Stimulated activated CD4-positive, alpha-beta T cell treated with anti-CD3 and anti-CD28 coated beads, Interleukin-15, amount 100 ng/mL, for 48 hours (primary cell): ENCODE results near the gene KYAT1.

ENCODE experiments used
- DNase-seq, 2 donors: peaks; one replicate each; pipeline ENCODE4 v3.0.0-alpha.2; 2020; ENCODE audit warnings: low read depth in 2 of 2

Gene KYAT1

DNA sequence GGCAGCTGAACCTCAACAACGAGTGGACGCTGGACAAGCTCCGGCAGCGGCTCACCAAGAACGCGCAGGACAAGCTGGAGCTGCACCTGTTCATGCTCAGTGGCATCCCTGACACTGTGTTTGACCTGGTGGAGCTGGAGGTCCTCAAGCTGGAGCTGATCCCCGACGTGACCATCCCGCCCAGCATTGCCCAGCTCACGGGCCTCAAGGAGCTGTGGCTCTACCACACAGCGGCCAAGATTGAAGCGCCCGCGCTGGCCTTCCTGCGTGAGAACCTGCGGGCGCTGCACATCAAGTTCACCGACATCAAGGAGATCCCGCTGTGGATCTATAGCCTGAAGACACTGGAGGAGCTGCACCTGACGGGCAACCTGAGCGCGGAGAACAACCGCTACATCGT lies 26.6 kb upstream of the KYAT1 start:
- no peak for DNase-seq

DNA sequence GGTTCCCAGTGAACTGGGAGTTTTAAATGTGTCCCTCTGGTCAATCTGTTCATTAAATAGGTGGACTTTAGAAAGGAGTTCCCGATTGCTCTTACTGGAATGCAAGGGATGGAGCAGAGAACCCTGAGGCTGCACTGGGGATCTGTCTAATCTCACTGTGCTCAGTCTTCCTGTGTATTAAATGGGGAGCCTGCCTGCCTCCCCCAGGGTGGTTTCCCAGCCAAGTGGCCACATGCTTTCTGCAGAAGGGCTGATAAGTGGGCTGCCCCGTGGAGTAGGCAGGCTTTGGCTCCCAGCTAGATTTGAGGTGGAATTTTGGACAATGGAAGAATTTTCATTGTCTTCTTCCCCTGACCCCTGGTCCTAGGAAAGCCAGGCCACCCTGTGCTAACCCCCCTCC lies 25.0 kb upstream of the KYAT1 start:
- no peak for DNase-seq

DNA sequence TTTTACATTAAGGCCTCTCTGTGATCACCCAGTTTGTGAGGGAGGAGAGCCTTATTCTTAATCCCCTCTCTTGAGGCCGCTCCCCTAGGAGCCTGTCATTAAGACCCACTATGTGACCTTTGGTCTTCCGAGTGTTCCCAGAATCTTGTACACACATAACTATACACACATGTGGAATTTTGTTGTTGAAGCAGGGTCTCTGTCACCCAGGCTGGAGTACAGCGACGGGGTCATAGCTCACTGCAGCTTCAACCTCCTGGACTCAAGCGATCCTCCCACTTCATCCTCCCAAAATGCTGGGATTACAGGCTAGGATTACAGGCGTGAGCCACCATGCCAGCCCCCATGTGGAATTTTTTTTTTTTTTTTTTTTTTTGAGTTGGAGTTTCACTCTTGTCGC lies 24.2 kb upstream of the KYAT1 start:
- no peak for DNase-seq

DNA sequence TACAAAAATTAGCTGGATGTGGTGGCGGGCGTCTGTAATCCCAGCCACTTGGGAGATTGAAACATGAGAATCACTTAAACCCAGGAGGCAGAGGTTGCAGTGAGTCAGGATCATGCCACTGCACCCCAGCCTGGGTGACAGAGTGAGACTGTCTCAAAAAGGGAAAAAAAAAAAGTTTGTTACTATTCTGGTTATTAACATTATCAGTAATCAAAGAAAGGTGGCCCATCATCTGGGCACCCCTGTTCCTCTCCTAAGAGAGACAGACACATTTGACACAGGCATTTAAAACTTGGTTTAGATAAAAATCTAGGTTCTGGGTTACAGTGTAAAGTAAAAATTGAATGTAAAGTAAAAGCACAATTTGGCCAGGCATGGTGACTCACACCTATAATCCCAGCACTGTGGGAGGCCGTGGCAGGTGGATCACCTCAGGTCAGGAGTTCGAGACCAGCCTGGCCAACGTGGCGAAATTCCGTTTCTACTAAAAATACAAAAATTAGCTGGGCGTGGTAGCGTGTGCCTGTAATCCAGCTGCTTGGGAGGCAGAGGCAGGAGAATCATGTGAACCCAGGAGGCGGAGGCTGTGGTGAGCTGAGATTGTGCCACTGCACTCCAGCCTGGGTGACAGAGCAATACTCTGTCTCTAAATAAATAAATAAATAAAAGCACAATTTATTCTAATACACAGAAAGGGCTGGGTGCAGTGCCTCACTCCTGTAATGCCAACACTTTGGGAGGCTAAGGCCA lies 22.3 kb upstream of the KYAT1 start:
- no peak for DNase-seq

DNA sequence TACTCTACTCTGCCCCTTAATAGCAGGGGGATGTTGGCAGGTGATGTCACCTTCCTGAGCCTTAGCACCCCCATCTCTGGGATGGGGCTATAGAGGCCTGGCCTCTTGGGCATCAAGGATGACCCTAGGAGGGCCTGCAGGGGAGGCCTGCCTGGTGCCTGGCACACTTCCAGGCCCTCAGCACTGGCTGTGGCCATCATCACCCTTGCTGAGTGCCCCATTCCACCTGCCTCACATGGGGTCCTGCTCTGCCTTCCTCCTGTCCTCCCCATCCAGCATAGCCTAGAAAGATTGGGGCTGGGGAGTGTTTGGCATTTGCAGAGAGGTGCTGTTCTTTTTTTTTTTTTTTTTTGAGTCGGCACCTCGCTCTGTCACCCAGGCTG lies 21.3 kb upstream of the KYAT1 start:
- no peak for DNase-seq

DNA sequence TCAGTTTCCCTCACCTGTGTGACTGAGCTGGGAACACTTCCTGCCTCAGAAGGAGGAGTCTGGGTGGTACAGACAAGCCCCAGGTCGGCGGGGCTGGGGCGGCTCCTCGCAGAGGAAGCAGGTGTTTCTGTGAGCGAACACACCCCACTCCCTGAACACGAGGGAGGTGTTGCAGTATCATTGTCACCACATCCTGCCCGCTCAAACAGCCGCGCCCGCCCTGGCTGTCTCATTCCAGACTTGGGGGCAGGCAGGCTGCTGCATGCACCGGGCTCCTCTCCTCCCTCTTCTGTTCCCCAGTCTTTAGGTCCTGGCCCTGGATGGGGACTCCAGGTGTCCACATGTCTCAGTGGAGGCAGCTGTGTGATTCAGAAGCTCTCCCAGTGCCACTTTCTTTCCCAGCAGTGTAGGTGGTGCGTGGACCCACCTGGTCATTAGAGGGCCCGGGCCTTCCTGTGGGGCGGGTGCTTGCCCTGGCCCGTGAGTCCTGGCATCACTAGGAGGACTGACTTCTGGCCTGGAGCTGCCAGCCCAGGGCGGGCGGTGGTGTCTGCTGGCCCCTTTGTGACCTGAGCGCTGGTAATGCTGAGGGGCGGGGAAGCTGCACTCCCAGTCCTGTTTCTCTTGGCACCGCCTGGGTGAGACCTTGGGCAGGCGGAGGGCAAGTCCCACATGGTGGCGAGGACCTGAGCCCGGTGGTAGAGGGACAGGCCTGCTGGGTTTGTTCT lies 20.8 kb upstream of the KYAT1 start:
- peak; percentile 74 to 79 for DNase-seq

DNA sequence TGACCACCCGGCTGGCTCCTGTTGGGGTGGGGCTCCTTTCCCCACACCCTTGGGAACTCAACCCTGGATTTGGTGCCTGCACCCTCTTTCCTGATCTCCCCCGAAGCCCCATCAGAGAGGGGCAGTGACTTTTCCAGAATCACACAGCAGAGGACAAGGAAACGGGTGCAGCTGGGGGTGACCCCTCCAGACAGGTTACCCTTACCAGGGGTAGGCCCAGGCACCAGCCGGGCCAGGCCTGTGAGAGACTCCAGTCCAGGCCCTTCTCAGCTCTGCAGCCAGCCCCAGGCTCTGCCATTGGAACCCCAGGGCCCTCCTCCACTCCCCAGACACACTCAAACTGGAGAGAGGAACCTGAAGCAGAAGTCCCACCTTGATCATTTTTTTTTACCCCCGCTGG lies 20.1 kb upstream of the KYAT1 start:
- no peak for DNase-seq

DNA sequence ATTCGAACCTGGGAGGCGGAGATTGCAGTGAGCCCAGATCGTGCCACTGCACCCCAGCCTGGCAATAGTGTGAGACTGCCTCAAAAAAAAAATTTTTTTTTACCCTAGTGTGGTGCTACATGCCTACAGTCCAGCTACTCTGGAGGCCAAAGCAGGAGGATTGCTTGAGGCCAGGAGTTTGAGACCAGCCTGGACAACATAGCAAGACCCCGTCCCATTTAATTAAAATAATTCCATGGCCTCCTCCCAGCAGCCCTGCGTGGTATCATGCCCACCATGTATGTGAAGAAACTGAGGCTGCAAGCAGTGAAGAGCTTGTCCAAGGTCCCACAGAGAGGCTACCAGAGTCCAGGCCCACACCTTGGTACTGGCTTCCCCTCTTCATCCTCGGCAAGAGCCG lies 19.6 kb upstream of the KYAT1 start:
- DNase-seq = no peak

DNA sequence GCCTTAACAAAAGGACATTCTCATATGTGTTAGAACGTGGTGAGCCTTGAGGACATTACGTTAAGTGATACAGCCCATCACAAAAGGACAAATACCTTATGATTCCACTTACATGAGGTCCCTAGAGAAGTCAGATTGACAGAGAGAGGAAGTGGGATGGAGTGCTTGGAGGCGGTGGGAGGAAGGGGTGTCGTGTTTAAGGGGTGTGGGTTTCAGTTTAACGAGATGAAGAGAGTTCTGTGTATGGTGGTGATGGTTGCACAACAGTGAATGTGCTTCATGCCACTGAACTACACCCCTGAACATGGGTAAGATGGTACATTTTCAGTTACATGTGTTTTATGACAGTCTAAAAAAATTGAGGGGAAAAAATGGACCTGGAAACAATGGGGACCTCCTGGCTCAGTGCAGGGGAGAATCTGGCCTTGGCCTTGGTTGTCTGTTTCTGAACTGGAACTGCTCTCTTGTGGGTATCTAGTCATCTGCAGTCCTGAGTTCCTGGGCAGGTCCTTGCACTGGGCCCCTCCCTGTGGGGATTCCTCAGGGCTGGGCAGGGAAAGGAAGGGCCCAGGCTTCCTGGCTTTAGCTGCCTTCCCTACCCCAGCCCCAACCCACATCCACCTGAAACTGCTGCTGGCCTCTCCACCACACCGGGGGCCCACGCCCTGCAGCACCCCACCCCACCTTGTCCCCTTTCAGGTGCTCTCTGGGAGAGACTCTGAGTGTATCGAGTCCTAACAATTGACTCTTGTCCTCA lies 18.0 kb upstream of the KYAT1 start:
- no peak for DNase-seq

DNA sequence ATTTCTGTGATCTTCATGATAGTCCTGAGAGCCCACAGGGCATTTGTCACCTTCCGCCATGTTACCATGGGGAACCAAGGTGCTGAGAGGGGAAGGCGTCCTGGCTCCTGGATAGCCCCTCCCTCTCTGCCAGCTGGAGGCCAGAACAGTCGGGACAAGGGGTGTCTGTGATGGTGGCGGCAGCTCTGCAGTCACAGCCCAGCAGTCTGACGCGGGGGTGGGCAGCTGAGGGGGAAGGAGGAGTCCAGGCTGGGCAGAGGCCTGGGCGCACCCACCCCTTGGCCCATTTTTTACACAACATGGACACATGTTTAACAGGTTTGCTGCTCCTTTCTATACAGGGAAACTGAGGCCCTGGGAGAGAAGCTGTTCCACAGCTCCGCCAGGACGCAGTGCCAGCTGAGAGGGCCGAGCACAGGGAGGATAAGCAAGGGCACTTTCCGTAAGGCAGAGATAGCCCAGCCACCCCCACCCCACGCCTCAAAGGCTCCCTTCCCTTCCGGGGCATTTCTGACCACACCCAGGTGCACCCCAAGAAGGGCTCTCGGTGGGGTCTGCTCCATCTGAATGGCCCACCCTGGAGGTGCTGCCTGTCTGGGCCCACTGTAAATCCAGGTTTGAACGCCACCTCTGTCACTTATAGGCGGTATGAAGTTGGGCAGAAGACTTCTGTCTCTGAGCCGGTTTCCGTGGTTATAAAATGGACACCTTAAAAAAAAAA lies 17.3 kb upstream of the KYAT1 start:
- DNase-seq = no peak

DNA sequence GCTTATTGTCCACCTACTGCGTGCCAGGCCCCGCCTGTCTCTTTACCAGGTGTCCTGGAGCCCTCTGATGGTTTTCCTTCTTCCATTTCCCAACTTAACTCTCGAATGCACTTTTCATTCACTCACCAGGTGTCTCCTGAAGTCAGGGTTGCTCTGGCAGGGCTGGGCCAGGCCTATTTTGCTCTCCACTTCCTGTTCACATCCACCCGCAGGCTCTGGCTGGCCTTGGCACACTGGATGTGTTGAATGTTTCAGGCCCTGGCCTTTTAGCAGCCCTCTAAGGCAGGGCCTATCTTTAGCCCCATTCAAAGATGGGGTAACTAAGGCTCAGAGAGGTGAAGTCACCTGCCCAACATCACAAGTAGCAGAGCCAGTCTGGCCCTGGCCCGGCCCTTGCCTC lies 16.6 kb upstream of the KYAT1 start:
- DNase-seq = no peak

DNA sequence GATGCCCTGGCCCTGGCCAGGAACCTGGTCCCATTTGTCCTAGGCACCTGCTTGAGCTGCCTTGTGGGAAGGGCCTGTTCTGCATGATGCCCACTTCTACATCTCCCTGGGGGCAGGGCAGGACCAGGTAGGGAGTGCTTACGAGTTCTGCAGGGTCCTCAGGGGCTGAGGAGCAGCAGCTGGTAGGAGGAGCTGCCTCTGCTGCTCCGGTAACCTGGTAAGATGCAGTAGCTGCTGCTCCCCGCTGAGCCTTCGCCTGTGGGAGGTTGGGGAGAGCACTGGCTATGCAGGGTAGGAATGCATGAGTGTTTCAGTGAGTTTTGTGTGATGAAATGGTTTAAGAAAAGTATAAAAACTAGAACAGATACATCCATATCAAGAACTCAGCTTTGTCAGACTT lies 13.8 kb upstream of the KYAT1 start:
- DNase-seq = no peak

DNA sequence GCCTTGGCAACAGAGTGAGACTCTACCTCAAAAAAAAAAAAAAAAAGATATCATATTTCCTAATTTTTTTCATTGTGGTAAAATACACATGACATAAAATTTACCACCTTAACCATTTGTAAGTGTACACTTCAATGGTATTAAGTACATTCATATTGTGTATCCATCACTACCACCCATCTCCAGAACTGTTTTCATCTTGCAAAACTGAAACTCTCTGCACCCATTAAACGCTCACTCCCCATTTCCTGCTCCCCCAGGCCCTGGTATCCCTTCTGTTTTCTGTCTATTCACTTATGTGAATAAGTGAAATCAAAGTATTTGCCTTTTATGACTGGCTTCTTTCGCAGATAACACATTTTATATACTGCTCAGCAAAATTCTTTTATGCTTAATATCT lies 13.0 kb upstream of the KYAT1 start:
- DNase-seq = no peak

DNA sequence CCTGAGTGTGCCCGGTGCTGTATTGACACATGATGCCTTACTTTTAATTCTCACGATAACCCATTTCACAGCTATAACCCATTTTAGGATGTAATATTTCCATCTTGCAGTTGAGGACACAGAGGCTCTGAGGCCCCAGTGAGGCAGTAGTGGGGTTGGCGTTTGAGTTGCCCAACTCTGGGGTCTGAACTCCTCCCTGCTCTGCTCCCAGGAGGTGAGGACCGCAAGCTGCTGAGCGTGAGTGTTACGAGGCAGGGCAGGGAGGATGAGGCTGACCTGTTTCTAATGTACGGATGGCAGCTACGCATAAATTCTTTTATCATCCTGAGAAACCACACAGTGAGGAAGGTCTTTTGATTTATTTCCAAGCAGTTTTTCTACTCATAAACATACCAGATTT lies 11.6 kb upstream of the KYAT1 start:
- no peak for DNase-seq

DNA sequence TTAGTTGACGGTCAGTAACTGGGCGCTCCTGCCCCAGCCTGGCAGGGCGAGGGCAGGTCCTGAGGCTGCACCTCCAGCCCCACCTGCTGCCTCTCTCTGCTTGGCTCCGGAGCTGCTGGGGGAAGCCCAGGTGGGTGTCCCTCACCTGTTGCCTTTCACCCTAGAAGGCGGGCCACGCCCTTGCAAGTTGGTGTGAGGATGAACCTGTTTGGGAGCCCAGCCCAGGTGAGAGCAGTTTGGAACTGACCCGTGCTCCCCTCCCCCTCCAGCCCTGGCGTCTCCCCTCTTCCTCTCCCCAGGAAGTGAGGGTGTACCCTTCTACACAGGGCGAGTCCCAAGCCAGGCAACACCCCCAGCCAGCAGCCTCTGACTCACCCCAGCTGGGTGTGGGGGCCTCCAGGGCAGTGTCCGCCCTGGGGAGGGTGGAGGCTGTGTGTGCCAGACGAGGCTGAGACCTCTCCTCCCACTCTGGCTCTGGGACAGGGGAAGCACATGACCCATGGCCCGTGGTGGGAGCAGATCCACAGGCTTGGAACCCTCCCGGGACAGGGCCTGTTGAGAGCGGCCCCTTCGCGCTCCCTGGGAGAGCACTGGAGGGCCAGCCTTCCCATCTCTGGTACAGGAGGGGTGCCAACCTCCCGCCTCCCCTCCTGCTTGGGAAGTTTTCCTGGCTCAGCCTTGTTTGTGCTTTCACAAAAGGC lies 10.6 kb upstream of the KYAT1 start:
- no peak for DNase-seq

DNA sequence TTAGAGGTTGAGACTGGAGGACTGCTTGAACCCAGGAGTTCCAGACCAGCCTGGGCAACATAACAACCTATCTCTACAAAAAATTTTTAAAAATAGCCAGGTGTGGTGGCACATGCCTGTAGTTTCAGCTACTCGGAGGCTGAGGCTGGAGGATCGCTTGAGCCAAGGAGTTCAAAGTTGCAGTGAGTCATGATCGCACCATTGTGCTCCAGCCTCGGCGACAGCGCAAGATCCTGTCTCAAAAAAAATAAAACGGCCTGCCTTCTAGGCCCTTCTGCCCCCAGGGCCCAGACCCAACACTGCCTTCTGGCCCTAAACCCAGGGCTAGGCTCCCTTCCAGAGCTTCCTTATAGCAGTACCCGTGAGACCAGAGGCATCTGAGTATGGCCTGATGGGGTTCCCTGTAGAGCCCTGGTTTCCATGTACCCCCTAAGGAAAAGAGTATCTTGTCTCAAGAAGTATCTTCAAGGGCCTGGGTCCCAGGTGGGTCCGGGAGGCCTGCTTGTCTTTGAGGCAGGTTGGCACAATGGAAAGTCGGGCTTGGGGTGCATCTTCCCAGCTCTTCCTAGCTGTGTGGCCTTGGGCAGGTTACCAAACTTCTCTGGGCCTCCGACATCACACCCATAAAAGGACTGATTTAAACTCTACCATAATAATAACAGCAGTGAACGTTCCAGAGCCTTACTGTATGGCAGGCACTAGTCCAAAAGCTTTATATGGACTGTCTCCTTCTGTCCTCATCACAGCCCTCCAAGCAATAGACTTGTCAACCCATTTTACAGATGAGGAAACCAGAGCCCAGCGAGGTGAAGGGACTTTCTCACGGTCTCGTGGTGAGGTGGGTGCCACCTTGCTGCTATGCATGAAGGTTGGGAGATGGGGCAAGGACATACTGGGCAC lies 9.8 kb upstream of the KYAT1 start:
- DNase-seq = no peak

DNA sequence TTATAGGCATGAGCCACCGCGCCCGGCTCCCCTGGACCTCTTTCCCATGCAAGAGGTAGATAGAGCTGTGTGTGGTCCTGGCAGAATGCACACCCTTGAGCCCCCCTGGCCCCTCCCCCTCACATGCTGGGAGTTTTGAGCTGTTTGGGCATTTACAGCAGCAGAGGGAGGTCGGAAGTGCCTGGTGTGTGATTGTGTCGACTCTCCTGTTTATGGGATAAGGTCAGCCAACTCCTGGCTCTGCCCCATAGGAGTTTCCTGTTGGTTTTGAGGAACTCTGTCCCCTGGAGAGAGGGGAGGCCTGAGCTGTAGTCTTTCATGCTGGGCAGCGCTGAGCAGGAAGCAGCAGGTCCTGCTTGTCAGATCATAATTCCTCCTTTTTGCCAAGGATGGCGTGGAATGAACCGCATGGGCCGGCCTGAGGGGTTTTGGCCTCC lies 6.2 kb upstream of the KYAT1 start:
- no peak for DNase-seq

DNA sequence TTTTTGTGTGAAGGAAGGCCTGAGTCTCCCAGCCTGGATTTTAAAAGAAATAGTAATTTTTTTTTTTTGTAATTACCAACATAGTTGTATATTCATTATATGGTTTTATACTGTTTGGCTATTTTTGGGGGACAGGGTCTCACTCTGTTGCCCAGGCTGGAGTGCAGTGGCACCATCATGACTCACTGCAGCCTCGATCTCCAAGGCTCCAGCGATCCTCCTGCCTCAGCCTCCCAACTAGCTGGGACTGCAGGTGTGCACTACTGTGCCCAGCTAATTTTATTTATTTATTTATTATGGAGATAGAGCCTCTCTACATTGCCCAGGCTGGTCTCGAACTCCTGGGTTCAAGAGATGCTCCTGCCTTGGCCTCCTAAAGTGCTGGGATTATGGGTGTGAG lies 5.3 kb upstream of the KYAT1 start:
- DNase-seq = no peak

DNA sequence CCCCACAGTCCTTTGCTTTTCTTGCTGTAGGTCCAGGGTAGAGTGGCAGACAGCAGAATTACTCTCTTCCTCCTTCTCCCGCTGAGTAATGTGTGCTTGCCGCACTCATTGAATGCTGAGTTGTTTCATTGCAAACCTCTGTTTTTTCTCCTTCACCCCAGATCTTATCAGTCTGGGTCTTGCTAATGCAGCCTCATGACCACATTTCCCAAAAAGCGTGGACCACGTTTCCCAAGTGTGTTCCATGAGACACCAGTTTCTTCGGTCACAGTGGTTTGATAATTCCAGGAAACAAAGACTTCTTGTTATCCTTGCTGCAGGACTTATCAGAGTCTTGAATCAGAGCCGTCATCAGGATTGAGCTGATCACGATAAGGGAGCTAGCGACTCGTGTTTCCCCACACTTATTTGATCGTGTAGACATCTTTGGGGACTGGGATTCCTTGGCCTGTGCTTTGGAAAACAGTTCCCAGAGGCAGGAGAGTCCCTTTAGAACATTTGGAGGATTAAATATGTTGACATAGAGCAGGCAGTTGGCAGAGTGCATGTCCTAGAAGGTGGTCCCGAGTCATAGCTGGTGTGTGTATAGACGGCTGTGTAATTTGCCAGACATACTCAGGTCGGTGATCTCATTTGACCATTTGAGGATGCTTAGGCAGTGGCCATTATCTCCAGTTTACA lies 4.6 kb upstream of the KYAT1 start:
- DNase-seq = no peak

DNA sequence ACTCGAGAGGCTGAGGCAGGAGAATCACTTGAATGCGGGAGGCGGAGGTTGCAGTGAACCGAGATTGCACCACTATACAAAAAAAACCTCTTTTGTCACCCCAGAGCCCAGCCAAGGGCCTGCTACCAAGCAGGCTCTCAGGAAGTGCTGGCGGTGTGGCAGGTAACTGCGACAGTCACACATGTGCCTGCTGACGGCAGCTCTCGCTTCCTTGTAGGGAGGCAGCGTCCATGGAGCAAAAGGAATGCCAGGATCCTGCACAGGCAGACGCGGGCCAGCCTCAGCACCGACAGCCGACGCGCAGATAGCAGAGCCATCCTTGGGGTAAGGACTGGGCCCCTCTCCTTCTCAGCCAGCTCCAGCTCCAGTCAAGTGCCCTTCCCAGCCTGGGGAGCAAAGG lies 4.0 kb upstream of the KYAT1 start:
- DNase-seq = no peak
